ENCODE measurements around the gene DLGAP1. TPM values are rescaled to one million over a fixed set of nuclear protein-coding genes. Genes with fewer than 3 reads are reported as not detected.

DLGAP1 gene
- total RNA-seq, 1 donor from 2014 or later, result 0.05 TPM

DNA sequence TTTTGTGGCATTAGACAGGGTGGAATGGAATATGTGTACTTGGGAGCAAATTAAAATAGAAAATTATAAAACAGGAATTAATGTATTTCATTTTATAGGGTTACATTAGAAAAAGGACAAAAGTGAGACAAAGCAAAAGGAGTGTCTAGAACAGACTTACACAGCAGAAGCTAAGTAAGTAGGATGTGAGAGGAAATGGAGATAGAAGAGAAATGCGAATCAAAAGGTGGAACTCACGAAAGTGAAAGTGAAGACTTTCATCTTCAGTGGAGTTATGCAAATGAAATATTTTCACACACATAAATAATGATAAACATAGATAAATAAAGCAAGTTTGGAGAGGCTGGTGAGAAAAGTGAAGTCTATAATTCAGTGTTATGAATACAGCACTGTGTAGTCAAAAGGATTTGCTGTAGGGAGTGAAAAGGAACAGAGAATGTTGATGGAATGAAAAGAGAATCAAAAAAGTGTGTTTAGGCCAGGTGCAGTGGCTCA lies 94.8 kb downstream of the DLGAP1 start:
- Histone ChIP-seq H3K27me3 (ENCODE audit: low read depth) (no peaks in the 10 kb centered on the region), H3K4me3 (no peak overlapping the region), H3K9me3 (replicated peaks) (peaks cover 39% of the 10 kb centered on the region), H3K27ac (replicated peaks) (no peak overlapping the region), H3K36me3 (no peaks in the 10 kb centered on the region), H3K4me1 (no peaks in the 10 kb centered on the region)
- TF ChIP-seq CTCF (IDR thresholded peaks at IDR 0.05; ENCODE audit: borderline replicate concordance), result no peak
- DNase-seq, result no peak
- intact Hi-C loops (cut with micrococcal nuclease), result no loop called here

DNA sequence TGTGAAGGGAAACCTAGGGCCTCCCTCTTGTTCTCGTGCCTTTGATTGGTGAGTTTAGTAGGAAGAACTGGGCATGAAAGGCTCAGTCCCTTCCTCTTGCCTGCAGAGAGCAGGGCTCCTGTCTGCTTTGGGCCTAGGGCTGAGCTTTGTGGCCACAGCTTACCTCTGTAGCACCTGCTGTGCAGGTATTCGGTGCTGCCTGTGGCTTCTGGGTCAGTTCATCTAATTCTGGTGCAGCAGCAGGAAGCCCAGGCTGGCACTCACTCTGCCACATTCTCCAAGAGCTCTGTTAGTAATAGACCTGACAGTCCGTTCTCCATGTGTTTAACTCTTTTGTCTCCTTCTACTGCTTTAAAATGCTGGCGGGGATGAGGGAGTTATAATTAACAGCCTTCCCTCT lies 96.5 kb downstream of the DLGAP1 start:
- no peak overlapping the region for H3K4me3 ChIP-seq
- DNase-seq, result no peak
- no peaks in the 10 kb centered on the region for H3K4me1 ChIP-seq
- H3K27ac ChIP-seq (replicated peaks), result no peak overlapping the region
- no peak for TF ChIP-seq CTCF (IDR thresholded peaks at IDR 0.05; ENCODE audit: borderline replicate concordance)
- no peaks in the 10 kb centered on the region for H3K27me3 ChIP-seq (ENCODE audit: low read depth)
- H3K9me3 ChIP-seq (replicated peaks), result peaks cover 34% of the 10 kb centered on the region
- H3K36me3 ChIP-seq, result no peaks in the 10 kb centered on the region
- intact Hi-C loops (cut with micrococcal nuclease), result no loop called here

- Histone ChIP-seq H3K27ac (replicated peaks) (no peak overlapping the region), H3K9me3 (replicated peaks) (peaks cover 27% of the 10 kb centered on the region), H3K4me1 (no peaks in the 10 kb centered on the region), H3K4me3 (no peak overlapping the region), H3K36me3 (no peaks in the 10 kb centered on the region), H3K27me3 (ENCODE audit: low read depth) (no peaks in the 10 kb centered on the region)
- no peak for DNase-seq
- TF ChIP-seq CTCF (IDR thresholded peaks at IDR 0.05; ENCODE audit: borderline replicate concordance), result no peak
- intact Hi-C loops (cut with micrococcal nuclease), result no loop called here
Observed at GRCh38 chr18:4357579-4357978, 97.5 kb downstream of the DLGAP1 start.

DNA sequence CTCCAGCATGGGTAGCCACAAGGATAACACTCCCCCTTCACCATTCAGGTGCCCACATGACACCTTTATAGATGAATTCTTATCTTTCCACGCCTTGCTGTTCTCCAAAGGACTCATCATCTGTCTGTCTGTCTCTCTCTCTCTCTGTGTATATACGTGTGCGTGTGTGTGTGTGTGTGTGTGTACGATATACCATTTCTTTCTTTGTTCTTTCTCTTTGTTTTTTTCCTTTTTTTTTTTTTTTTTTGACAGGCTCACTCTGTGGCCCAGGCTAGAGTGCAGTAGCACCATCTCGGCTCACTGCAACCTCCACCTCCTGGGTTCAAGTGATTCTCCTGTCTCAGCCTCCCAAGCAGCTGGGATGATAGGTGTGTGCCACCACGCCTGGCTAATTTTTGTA lies 98.2 kb downstream of the DLGAP1 start:
- H3K27me3 ChIP-seq (ENCODE audit: low read depth), result no peaks in the 10 kb centered on the region
- peaks cover 20% of the 10 kb centered on the region for H3K9me3 ChIP-seq (replicated peaks)
- no peaks in the 10 kb centered on the region for H3K36me3 ChIP-seq
- no peaks in the 10 kb centered on the region for H3K4me1 ChIP-seq
- no peak overlapping the region for H3K27ac ChIP-seq (replicated peaks)
- H3K4me3 ChIP-seq, result no peak overlapping the region
- DNase-seq, result no peak
- TF ChIP-seq CTCF (IDR thresholded peaks at IDR 0.05; ENCODE audit: borderline replicate concordance), result no peak
- intact Hi-C loops (cut with micrococcal nuclease), result no loop called here

DNA sequence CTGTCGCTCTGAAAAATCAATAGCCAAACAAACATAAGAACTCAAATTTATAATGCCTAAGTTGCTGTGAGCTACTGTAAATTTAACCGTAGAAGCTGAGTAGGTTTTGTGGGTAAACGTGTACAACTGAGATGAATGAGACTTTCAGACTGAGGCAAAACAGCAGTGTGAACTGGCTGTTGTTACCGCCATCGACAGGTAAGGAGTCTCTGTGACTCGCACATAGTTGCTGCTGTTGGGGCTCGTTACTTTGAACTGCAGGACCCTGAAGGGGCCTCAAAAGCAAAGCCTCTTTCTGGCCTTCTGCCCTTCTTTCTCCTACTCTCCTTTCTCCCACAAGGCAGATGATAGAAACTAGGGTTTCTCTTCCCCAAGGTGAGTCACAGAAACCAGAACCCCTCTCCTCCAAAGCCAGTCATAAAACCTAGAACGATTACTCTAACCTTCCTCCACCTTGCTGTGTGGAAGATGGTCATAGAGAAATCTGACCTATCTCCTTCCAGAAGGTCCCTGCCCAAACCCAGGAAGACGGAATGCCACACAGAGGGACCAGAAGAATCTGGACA lies 101.2 kb downstream of the DLGAP1 start:
- TF ChIP-seq CTCF (IDR thresholded peaks at IDR 0.05; ENCODE audit: borderline replicate concordance), result no peak

More for the DNA sequence above, 101.2 kb downstream of the DLGAP1 start:
- Histone ChIP-seq H3K4me1 (no peaks in the 10 kb centered on the region), H3K4me3 (no peak overlapping the region), H3K27ac (replicated peaks) (no peak overlapping the region), H3K36me3 (no peaks in the 10 kb centered on the region), H3K9me3 (replicated peaks) (peaks cover 8% of the 10 kb centered on the region), H3K27me3 (ENCODE audit: low read depth) (no peaks in the 10 kb centered on the region)
- intact Hi-C loops (cut with micrococcal nuclease), result no loop called here
- no peak for DNase-seq
